ENCODE measurements around the gene CLK2.
A peak's percentile ranks its signal among the peaks of the same experiment; 100 is the strongest.

CLK2 gene

DNA sequence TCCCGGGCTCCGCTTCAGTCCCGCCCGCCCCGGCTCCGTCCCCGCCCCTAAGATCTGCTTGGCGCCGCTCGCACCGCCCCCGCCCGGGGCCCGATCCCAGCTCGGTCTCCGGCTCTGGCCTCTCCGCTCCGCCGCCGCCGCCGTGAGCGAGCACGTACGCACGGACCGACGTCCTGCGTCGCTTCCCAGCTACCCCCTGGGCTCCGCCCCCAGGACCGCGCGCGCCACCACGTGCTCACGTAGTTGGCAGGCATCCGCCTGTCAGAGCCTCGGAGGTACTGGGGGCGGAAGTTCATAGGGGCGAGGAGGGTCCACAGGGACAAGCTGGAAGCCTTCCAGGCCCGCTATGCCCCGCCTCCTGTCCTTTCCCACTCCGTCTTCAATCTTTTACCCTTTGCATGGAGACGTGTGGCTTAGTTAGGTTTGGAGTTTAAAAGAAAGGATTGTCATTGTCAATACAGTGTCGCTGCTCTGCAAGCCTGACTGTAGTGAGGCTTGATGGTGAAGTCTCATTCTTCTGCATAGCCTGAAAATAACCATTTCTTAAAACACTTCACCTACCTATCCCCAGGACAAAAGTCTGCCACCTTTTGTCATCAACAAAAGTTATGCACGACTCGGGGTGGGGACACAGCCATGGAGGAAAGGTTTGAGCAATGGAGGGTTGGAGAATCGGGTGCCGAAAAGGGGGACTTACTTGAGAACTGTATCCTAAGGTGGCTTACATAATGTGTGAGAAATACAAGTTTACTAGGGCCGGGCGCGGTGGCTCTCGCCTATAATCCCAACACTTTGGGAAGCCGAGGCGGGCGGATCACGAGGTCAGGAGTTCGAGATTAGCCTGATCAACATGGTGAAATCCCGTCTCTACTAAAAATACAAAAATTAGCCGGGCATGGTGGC, at the start of gene CLK2:
TSS of gene CLK2 (minus strand) at position 162 of the 903 bp plus-strand sequence. CDS start 2,527 bp downstream, outside the sequence.
- peak; percentile 91 to 94 for DNase-seq (ENCODE audit: low read depth in 1 of 2, low spot score in 1 of 2)

GRCh38 chr1:155322571-155322952, 49.3 kb upstream of the CLK2 start:
- DNase-seq (ENCODE audit: low read depth in 1 of 2, low spot score in 1 of 2), result no peak

- no peak for DNase-seq (ENCODE audit: low read depth in 1 of 2, low spot score in 1 of 2)
Measured at GRCh38 chr1:155321639-155322503, 48.6 kb upstream of the CLK2 start.

DNA sequence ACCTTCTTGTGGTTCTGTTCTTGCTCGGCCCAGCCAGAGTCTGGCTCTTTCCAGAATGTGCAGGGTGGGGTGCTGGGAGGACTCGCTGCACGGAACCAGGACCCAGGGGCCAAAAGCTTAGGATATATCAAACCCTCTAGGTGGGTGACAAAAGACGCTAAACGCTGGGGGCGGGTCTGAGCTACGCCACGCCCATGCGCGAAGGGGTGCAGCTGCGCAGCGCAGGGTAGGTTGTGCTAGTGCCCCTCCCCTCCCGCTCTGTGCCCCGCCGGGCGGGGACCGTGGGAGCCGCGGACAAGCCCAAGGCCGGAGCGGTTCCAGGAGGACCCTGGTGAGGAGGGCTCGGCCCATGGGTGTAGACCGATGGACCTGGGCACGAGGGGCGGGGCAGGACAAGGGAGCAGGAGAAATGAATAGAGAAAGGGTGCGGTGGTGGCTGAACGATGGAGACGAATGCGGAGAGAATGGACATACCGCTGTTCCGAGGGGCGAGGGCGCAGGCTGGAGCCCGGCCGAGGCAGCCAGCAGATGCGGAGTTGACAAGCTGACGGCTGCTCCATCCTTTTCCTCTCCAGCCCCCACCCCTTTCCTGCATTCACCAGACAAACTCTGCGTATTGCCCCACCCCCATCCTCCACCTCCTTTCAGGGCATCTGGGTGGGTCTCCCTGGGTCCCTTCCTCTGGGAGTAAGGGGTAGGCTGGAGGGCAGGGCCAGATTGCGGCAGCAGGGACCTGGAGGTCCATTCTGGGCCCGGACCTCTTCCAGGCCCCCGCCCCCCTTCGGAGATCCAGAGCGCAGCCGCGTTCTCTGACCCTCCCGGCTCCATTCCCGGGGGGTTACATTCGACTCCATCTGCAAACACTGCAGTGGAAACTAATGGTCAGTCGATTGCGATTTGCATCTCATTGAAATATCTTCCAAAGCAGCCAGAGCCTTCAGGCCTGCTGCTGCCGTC, 47.6 kb upstream of the CLK2 start, which contains the start of gene RUSC1:
TSS of gene RUSC1 (plus strand) at position 234 of the 957 bp plus-strand sequence. CDS start 880 bp downstream, outside the sequence.
- peak; percentile 51 to 53 for DNase-seq (ENCODE audit: low read depth in 1 of 2, low spot score in 1 of 2)

GRCh38 chr1:155320252-155320651, 46.9 kb upstream of the CLK2 start:
- no peak for DNase-seq (ENCODE audit: low read depth in 1 of 2, low spot score in 1 of 2)

- DNase-seq (ENCODE audit: low read depth in 1 of 2, low spot score in 1 of 2), result no peak
Measured at GRCh38 chr1:155319536-155319935, 46.2 kb upstream of the CLK2 start.

GRCh38 chr1:155318082-155318481, 44.8 kb upstream of the CLK2 start:
- no peak for DNase-seq (ENCODE audit: low read depth in 1 of 2, low spot score in 1 of 2)

- no peak for DNase-seq (ENCODE audit: low read depth in 1 of 2, low spot score in 1 of 2)
Measured at GRCh38 chr1:155316922-155317321, 43.6 kb upstream of the CLK2 start.

DNA sequence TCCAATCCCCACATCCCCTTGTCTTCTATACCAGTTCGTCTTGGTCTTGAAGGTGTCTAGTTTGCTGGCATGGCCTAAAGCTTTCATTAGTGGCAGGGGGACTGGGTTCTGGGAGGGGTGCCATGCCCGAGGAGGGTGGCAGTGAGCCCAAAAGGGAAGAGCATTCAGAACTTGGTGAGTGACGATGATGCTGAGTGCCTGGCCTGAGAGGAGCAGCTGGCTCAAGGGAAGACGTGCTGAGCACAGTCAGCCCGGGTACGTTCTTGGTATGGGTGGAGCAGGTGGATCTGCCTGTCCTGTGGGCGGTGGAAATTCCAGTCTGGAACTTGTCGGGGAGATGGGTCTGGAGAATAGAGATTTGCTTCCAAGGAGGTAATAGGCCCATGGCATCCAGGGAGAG, 40.0 kb upstream of the CLK2 start:
- DNase-seq (ENCODE audit: low read depth in 1 of 2, low spot score in 1 of 2), result no peak

DNA sequence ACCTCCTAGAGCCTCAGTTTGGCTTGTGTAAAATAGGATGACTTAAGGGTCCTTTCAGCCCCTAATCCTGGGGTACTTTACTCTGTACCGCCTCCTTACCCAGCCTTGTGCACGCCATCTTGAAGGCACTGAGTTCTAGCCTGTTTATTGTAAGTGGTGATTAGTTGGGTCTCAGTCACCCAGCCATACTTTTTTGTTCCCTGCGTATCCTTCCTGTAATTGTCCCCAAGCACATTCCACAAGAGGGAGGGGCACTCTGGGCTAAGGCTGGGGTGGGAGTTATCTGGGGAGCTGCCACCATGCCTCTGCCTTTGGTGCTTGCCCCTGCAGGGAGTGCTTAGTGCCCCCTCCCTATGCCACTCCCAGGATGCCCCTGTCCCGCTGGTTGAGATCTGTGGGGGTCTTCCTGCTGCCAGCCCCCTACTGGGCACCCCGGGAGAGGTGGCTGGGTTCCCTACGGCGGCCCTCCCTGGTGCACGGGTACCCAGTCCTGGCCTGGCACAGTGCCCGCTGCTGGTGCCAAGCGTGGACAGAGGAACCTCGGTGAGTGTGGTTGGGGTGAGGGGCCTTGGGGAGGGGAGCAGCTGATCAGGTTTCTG, 36.2 kb upstream of the CLK2 start:
- no peak for DNase-seq (ENCODE audit: low read depth in 1 of 2, low spot score in 1 of 2)

GRCh38 chr1:155308493-155309422, 35.5 kb upstream of the CLK2 start, which contains the start of gene FDPS:
FDPS (plus strand) TSS chr1:155308866; CDS start chr1:155309790, 924 bp downstream.
- peak; percentile 89 to 96 for DNase-seq (ENCODE audit: low read depth in 1 of 2, low spot score in 1 of 2)

DNA sequence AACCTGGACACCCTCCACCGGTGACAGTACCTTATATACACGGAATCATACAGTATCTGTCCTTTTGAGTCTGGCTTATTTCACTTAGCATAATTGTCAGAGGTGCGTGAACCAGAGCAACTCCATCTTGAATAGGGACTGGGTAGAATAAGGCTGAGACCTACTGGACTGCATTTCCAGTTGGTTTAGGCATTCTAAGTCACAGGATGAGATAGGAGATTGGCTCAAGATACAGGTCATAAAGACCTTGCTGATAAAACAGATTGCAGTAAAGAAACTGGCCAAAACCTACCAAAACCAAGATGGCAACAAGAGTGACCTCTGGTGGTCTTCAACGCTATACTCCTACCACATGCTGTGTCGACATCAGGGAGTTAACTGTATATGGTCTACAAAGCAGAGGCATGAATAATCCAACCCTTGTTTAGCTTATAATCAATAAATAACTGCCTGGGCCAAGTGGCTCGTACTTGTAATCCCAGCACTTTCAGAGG, 34.0 kb upstream of the CLK2 start:
- no peak for DNase-seq (ENCODE audit: low read depth in 1 of 2, low spot score in 1 of 2)

- no peak for DNase-seq (ENCODE audit: low read depth in 1 of 2, low spot score in 1 of 2)
Measured at GRCh38 chr1:155305881-155306391, 32.6 kb upstream of the CLK2 start.

DNA sequence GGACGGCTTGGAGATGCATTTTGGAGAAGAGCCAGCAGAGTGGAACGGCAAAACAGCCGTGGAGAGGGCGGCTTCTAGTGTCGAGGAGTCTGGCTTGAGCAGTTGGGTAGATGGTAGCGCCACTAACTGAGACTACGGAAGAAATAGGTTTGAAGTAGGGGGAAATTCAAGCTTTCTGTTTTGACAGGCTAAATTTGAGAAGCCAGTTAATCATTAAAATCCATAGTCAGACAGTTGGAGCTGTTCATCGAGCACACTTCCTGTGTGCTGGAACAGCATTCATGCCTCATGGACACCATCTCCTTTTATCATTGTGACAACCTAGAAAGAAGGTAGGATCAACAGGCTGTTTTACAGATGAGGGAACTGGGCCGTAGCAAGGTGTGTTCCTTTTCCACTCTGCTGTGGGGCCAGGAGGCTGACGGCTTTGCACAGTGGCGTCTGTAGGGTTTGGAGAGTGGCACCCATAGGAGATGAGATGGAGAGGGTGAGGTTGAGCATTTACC, 31.3 kb upstream of the CLK2 start:
- no peak for DNase-seq (ENCODE audit: low read depth in 1 of 2, low spot score in 1 of 2)

DNA sequence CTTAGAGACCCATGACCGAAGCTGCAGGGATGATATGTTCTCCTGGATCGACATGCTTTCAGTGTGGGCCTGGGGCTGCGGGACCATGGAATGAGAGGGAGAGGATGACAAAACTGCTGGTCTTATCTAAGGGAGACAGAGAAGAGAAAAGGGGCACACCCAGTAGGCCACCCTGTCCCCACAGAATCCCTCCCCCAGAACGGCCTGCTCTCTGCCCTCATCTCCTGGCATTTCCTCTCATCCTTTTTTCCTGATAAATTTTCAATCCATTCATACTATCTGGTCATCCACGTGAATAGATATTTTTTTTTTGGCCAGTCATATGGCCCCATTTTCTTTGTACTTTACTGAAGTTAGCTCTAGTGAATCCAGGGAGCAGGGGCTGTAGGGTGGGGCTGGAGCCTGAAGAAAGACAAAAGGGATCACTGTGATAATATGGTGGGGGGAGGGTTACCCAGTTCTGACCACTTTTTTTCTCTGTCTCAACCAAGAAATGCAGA, 28.1 kb upstream of the CLK2 start, which contains the start of gene PKLR:
TSS of gene PKLR (minus strand) at position 97 of the 500 bp plus-strand sequence. CDS start at position 54, 43 bp downstream.
- no peak for DNase-seq (ENCODE audit: low read depth in 1 of 2, low spot score in 1 of 2)

- DNase-seq (ENCODE audit: low read depth in 1 of 2, low spot score in 1 of 2), result no peak
Measured at GRCh38 chr1:155300553-155301329, 27.4 kb upstream of the CLK2 start.

DNA sequence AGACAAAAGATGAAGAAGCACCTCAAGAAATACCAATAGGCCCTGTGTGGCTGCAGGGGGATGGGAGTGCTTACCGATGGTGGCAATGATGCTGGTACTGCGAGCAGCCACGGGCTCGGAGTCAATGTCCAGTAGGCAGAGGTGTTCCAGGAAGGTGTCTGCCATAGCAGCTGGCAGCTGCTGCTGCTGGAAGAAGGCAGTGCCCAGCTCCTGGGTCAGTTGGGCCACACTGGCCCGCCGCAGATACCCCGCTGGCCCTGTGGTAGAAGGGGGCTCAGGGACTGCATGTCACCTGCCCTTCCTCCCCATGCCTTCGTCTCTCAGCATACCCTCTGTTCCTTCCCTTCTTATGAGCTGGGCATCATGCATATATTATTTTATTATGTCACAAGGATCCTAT, 26.7 kb upstream of the CLK2 start:
- no peak for DNase-seq (ENCODE audit: low read depth in 1 of 2, low spot score in 1 of 2)
